Kidney (tissue), 22 donors: ENCODE data around the gene RFC5. TPM values are rescaled to one million over a fixed set of nuclear protein-coding genes. Genes with fewer than 3 reads are reported as not detected.

Source experiments
- DNase-seq, 5 donors: peaks; one replicate each; pipeline ENCODE4 v3.0.0-alpha.2; 2013 to 2020
- FAIRE-seq: peaks from 2 replicates; lab custom pipeline; 2012; peaks lifted over from hg19 to GRCh38; lab: Jason Lieb, UNC
- H3K27ac ChIP-seq, 2 donors: one replicate each; pipeline ENCODE4 v1.7.0; 2013; ENCODE audit warnings: low read depth in 2 of 2, low read length in 2 of 2, inconsistent platforms in 1 of 2
- H3K27me3 ChIP-seq: one replicate; pipeline ENCODE4 v1.7.1; 2013; ENCODE audit warnings: low read length, inconsistent platforms; ENCODE audit not compliant: control insufficient read depth, insufficient read depth
- H3K36me3 ChIP-seq, 3 donors: one replicate each; pipeline versions ENCODE4 v1.7.0 to v1.7.1; 2013; ENCODE audit warnings: low read length in 3 of 3, control low read depth in 1 of 3, inconsistent platforms in 1 of 3; ENCODE audit not compliant: insufficient read depth in 3 of 3, control insufficient read depth in 2 of 3
- H3K4me1 ChIP-seq, 3 donors: one replicate each; pipeline versions ENCODE4 v1.7.0 to v1.7.1; 2013; ENCODE audit warnings: low read length in 3 of 3, inconsistent platforms in 1 of 3, low read depth in 1 of 3; ENCODE audit not compliant: control insufficient read depth in 2 of 3, insufficient read depth in 2 of 3
- H3K4me3 ChIP-seq, 3 donors: one replicate each; pipeline versions ENCODE4 v1.7.0 to v1.8.1; 2013; ENCODE audit warnings: low read length in 3 of 3, control low read depth in 1 of 3, inconsistent platforms in 1 of 3
- H3K9ac ChIP-seq, 3 donors: one replicate each; pipeline versions ENCODE4 v1.7.0 to v1.7.1; 2013; ENCODE audit warnings: low read length in 3 of 3, control low read depth in 1 of 3, inconsistent platforms in 1 of 3
- H3K9me3 ChIP-seq, 3 donors: one replicate each; pipeline versions ENCODE4 v1.7.0 to v1.7.1; 2013; ENCODE audit warnings: low read length in 3 of 3, control low read depth in 1 of 3, inconsistent platforms in 1 of 3; ENCODE audit not compliant: control insufficient read depth in 2 of 3, insufficient read depth in 1 of 3
- intact Hi-C: fragments of 100-400 bp; cut with DNase I; formaldehyde crosslinking; loops from one replicate; pipeline ENCODE4 v1.11.1; 2022
- long read RNA-seq, 10 donors: library from polyadenylated mRNA in 1 of 10; unstranded in 1 of 10; transcript quantifications; one replicate each; pipeline ENCODE4 v2.0.0 and lab custom pipeline, GENCODE V29; 2021 to 2026
- polyA plus RNA-seq: library from polyadenylated mRNA; stranded (reverse); fragments of 350-450 nt; fragmentation: Illumina TruSeq; extraction: RNeasy Lipid Tissue Mini Kit (QIAGEN cat#74804); gene quantifications from one replicate; pipeline ENCODE4 v1.2.3, GENCODE V29; 2014; ENCODE audit warnings: low read depth, low replicate concordance; ENCODE audit not compliant: insufficient read depth
- total RNA-seq: library from RNA; stranded (reverse); fragmentation: NEBNext Ultra II Directional; extraction: Animal tissue kit (Norgen Biotek cat#: 25700); gene quantifications from one replicate; pipeline ENCODE4 v1.2.1, GENCODE V29; 2021
- TF ChIP-seq, protein P1 (sequence below): IDR thresholded peaks from 3 replicates; pipeline ENCODE4 v1.5.1; 2012; ENCODE audit warnings: mild to moderate bottlenecking, moderate library complexity, borderline replicate concordance; ENCODE audit not compliant: insufficient read depth; ENCODE audit errors: extremely low read depth
- donor health status: control.
- donor health status: control.
- donor health status: control.
- donor health status: control.
- donor health status: control.
- donor health status: DM: yes; HTN: yes; CAD: no.
- donor health status: Normal renal cell carcinoma (clear cell type).

Gene RFC5, protein sequence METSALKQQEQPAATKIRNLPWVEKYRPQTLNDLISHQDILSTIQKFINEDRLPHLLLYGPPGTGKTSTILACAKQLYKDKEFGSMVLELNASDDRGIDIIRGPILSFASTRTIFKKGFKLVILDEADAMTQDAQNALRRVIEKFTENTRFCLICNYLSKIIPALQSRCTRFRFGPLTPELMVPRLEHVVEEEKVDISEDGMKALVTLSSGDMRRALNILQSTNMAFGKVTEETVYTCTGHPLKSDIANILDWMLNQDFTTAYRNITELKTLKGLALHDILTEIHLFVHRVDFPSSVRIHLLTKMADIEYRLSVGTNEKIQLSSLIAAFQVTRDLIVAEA
- total RNA-seq (13.0 TPM), polyA plus RNA-seq (7.0 TPM)
- long read RNA-seq, donor 1, transcript RFC5-204 (11 exons, 1,655 nt) = major isoform, 5 of 5 reads
- long read RNA-seq, donor 1, partial matches to known transcripts = 0 of 5 reads
- long read RNA-seq, donor 1, other reads (novel, unspliced or antisense) = 0 of 5 reads
- long read RNA-seq, donor 2, partial matches to known transcripts = 0 of 4 reads
- long read RNA-seq, donor 2, other reads (novel, unspliced or antisense) = 0 of 4 reads
- long read RNA-seq, donor 3, transcript RFC5-204 (11 exons, 1,655 nt) = major isoform, 10 of 16 reads
- long read RNA-seq, donor 3, partial matches to known transcripts = 6 of 16 reads
- long read RNA-seq, donor 3, other reads (novel, unspliced or antisense) = 0 of 16 reads
- long read RNA-seq, donor 4, transcript RFC5-204 (11 exons, 1,655 nt) = major isoform, 8 of 8 reads
- long read RNA-seq, donor 4, partial matches to known transcripts = 0 of 8 reads
- long read RNA-seq, donor 4, other reads (novel, unspliced or antisense) = 0 of 8 reads
- long read RNA-seq, donor 5, partial matches to known transcripts = 0 of 1 reads
- long read RNA-seq, donor 5, other reads (novel, unspliced or antisense) = 0 of 1 reads
- long read RNA-seq, donor 6, transcript RFC5-204 (11 exons, 1,655 nt) = major isoform, 15 of 15 reads
- long read RNA-seq, donor 6, partial matches to known transcripts = 0 of 15 reads
- long read RNA-seq, donor 6, other reads (novel, unspliced or antisense) = 0 of 15 reads
- long read RNA-seq, donor 7, transcript RFC5-204 (11 exons, 1,655 nt) = major isoform, 8 of 15 reads
- long read RNA-seq, donor 7, partial matches to known transcripts = 0 of 15 reads
- long read RNA-seq, donor 7, other reads (novel, unspliced or antisense) = 7 of 15 reads
- long read RNA-seq, donor 8, transcript RFC5-204 (11 exons, 1,655 nt) = major isoform, 5 of 5 reads
- long read RNA-seq, donor 8, partial matches to known transcripts = 0 of 5 reads
- long read RNA-seq, donor 8, other reads (novel, unspliced or antisense) = 0 of 5 reads
- long read RNA-seq, donor 9, partial matches to known transcripts = 0 of 7 reads
- long read RNA-seq, donor 9, other reads (novel, unspliced or antisense) = 6 of 7 reads
- long read RNA-seq, donor 10, transcript RFC5-204 (11 exons, 1,655 nt) = major isoform, 5 of 21 reads
- long read RNA-seq, donor 10, partial matches to known transcripts = 0 of 21 reads
- long read RNA-seq, donor 10, other reads (novel, unspliced or antisense) = 16 of 21 reads

DNA sequence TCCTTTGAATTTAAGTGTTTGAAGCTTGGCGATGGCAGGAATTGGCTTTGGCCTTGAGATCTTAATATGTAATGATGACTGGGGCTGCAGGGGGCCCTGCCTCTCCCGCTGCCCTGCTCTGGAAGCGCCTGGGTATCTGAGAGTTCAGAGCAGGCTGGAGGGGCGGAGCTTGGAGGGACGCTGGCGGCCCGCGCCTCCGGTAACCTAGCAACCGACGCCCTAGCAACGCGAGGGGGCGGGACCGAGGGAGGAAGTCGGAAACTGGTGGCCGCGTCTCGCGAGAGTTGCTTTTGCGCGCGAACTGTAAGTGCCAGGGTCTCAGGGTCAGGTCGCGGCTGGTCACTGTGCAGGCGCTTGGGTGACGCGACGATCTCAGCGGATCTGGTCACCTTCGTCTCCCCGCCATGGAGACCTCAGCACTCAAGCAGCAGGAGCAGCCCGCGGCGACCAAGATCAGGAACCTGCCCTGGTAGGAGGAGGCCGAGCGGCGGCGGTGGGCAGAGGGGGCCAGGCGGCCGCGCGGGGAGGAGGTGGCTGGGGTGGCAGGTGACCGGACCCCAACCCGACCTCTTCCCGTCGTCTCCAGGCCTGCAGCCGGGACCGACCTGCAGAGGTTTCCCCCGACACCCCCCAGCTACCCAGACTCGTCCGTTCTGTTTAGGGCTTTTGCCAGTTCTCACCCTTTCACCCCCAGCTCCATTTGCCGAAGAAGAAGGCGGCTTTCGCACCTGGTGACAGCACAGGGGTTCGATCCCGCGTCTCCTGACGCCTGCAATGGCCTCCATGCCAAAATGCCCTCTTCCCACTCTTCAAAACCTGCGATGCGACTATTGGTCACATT lies at the start of gene RFC5:
Gene RFC5, plus strand, starts transcription at position 280 of the 841 bp plus-strand sequence. Its CDS starts 125 bp downstream, at position 405.
- no peak within 1 kb of the TSS for H3K27ac ChIP-seq
- FAIRE-seq = peak; percentile 38
- TF ChIP-seq, protein P1, sequence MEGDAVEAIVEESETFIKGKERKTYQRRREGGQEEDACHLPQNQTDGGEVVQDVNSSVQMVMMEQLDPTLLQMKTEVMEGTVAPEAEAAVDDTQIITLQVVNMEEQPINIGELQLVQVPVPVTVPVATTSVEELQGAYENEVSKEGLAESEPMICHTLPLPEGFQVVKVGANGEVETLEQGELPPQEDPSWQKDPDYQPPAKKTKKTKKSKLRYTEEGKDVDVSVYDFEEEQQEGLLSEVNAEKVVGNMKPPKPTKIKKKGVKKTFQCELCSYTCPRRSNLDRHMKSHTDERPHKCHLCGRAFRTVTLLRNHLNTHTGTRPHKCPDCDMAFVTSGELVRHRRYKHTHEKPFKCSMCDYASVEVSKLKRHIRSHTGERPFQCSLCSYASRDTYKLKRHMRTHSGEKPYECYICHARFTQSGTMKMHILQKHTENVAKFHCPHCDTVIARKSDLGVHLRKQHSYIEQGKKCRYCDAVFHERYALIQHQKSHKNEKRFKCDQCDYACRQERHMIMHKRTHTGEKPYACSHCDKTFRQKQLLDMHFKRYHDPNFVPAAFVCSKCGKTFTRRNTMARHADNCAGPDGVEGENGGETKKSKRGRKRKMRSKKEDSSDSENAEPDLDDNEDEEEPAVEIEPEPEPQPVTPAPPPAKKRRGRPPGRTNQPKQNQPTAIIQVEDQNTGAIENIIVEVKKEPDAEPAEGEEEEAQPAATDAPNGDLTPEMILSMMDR = no peak

DNA sequence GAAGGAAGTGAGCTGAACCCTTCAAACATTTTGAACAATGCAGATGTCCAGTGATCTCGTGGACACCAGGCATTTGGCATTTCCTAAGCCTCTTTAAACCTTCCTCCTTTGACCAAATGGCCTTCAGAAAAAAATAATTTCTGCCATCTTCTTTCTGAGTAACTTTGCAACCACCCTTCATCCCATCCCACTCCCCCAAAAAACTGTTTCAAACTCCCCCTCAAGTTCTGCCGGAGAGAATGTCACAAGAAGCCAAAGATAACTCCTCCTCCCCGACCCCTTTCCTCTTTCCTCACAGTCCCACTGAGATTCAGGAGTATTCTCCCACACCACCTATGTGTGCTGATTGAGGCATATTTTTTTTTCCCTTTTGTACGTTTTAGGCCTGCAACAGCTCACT lies 49.5 kb upstream of the RFC5 start:
- peak overlapping the region in 1 of 3 donors; percentile 62 for H3K4me3 ChIP-seq
- no peak overlapping the region for H3K27ac ChIP-seq
- intact Hi-C loops = no loop called here
- TF ChIP-seq, protein P1 = no peak
- FAIRE-seq (no peak), DNase-seq (peak in 1 of 5 donors; percentile 1)
- no peaks in the 10 kb centered on the region for H3K36me3 ChIP-seq
- peak overlapping the region in 1 of 3 donors; percentile 26 for H3K9ac ChIP-seq
- peaks cover 9% of the 10 kb centered on the region for H3K27me3 ChIP-seq
- peaks cover 0 to 3% (median 2%) of the 10 kb centered on the region in 3 donors for H3K9me3 ChIP-seq
- no peaks in the 10 kb centered on the region for H3K4me1 ChIP-seq

More for the DNA sequence above, at the start of gene RFC5:
- Histone ChIP-seq H3K27me3 (no peaks in the 10 kb centered on the region), H3K36me3 (peaks cover 0 to 7% (median 2%) of the 10 kb centered on the region in 3 donors), H3K9me3 (no peaks in the 10 kb centered on the region), H3K9ac (peak within 1 kb of the TSS; percentile 63 to 84 (median 72)), H3K4me1 (peaks cover 0 to 4% (median 3%) of the 10 kb centered on the region in 3 donors), H3K4me3 (peak within 1 kb of the TSS; percentile 75 to 90 (median 87))
- peak; percentile 98 to 99 (median 99) for DNase-seq
- intact Hi-C loops = no loop called here
